GM21576 (cell line): ENCODE measurements around the gene FEV.

ENCODE experiments used
- ATAC-seq: cut with Tn5 transposase; IDR thresholded peaks from one replicate; pipeline ENCODE4 v1.9.1; 2021; ENCODE audit warnings: mild to moderate bottlenecking, moderate library complexity; ENCODE audit not compliant: unreplicated experiment

FEV gene

GRCh38 chr2:218993345-218994315, 8.6 kb upstream of the FEV start, which contains the start of gene CRYBA2:
Gene CRYBA2 (minus strand): TSS chr2:218993422. CDS start chr2:218993176, 246 bp downstream.
- ATAC-seq: no peak

- no peak for ATAC-seq
Observed at GRCh38 chr2:218992703-218993344, 7.8 kb upstream of the FEV start.

GRCh38 chr2:218992196-218992595, 7.2 kb upstream of the FEV start:
- no peak for ATAC-seq

- ATAC-seq: no peak
Observed at GRCh38 chr2:218991674-218992168, 6.7 kb upstream of the FEV start.

GRCh38 chr2:218990612-218991011, 5.6 kb upstream of the FEV start:
- ATAC-seq: no peak

GRCh38 chr2:218990052-218990451, 5.1 kb upstream of the FEV start:
- ATAC-seq: no peak

GRCh38 chr2:218988650-218989049, 3.7 kb upstream of the FEV start:
- ATAC-seq: no peak

- no peak for ATAC-seq
Observed at GRCh38 chr2:218988164-218988563, 3.2 kb upstream of the FEV start.

GRCh38 chr2:218986148-218986761, 1.3 kb upstream of the FEV start:
- ATAC-seq: no peak

GRCh38 chr2:218985325-218986091, 524 bp upstream of the FEV start:
- no peak for ATAC-seq

- no peak for ATAC-seq
Observed at GRCh38 chr2:218984239-218985020, 554 bp downstream of the FEV start.

GRCh38 chr2:218983934-218984238, 1.1 kb downstream of the FEV start:
- ATAC-seq: no peak

GRCh38 chr2:218983263-218983933, 1.6 kb downstream of the FEV start:
- ATAC-seq: no peak

- ATAC-seq: no peak
Observed at GRCh38 chr2:218982586-218983262, 2.3 kb downstream of the FEV start.

- ATAC-seq: no peak
Observed at GRCh38 chr2:218981881-218982585, 3.0 kb downstream of the FEV start.

GRCh38 chr2:218981390-218981880, 3.5 kb downstream of the FEV start:
- ATAC-seq: no peak

GRCh38 chr2:218980735-218981389, 4.1 kb downstream of the FEV start:
- no peak for ATAC-seq
